HG03039 (cell line): ENCODE data around the gene C1orf21.

Experiments
- ATAC-seq: cut with Tn5 transposase; IDR thresholded peaks from one replicate; pipeline ENCODE4 v1.9.1; 2021; ENCODE audit warnings: mild to moderate bottlenecking, moderate library complexity; ENCODE audit not compliant: unreplicated experiment

The C1orf21 gene

DNA sequence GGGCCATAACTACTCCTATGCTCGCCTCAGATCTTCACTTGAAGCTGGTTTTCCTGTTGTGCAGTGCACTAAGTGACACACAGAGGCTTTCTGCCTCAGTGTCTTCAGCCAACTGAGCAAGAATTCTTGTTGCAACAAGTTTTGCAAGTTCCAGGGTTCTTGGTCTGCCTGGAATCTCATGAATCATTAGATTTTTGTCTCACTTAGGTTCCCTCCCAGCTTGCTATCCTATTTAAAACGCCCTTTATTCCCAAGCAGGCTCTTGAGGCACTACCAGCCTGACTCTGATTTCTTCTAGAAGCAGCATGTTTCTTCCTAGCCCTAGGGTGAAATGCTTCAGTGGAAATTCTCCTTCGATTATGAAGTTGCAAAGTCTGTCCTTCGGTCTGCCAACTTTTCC lies 158.8 kb downstream of the C1orf21 start:
- ATAC-seq = no peak

GRCh38 chr1:184552446-184552845 lies 165.6 kb downstream of the C1orf21 start:
- ATAC-seq = no peak

GRCh38 chr1:184553845-184554244 lies 167.0 kb downstream of the C1orf21 start:
- no peak for ATAC-seq

DNA sequence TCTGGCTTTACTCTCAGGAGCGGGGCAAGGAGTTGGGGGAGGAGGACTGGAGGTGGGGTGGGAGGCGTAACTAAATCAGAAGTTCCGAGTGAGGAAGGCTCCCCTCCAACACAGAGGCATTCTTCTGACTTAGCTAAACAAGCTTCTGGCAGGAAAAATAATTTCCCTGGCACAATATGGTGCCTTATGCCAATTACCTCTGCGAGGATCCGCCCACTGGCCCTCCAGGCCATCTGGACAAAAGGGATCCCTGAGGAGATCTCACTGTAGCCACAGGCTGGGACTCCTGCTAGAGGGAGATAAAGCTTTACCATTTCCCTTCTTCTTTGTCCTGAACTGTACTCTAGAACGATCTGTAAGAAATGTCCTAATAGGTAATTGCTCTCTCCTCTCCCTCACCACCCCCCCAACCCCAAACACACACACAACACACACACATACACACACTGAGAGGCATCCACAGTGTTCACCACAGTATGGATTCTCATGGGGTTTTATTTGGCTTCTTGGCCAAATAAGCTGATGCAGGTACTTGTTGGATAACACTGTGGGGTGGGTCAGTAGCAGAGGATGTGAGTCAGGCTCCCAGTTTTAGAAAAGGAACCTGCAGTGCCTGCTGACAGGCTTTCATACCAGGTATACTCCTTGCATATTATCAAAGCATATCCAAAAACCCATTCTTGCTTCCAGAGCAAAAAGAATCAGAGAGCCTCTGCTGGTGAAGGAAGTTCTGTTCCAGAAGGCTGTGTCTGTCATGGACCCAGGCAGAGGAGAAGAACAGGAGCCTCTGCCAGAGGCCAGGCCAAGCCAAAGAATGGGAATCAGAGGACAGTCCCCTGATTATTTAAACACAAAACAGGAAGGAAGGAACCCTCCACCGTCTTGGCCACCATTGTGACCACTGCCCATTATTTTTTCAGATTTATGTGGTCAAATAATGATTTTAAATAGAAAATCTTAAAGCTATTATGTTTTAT lies 169.1 kb downstream of the C1orf21 start:
- ATAC-seq = no peak

- no peak for ATAC-seq
These were observed 169.8 kb downstream of the C1orf21 start for GRCh38 chr1:184556665-184557064.

DNA sequence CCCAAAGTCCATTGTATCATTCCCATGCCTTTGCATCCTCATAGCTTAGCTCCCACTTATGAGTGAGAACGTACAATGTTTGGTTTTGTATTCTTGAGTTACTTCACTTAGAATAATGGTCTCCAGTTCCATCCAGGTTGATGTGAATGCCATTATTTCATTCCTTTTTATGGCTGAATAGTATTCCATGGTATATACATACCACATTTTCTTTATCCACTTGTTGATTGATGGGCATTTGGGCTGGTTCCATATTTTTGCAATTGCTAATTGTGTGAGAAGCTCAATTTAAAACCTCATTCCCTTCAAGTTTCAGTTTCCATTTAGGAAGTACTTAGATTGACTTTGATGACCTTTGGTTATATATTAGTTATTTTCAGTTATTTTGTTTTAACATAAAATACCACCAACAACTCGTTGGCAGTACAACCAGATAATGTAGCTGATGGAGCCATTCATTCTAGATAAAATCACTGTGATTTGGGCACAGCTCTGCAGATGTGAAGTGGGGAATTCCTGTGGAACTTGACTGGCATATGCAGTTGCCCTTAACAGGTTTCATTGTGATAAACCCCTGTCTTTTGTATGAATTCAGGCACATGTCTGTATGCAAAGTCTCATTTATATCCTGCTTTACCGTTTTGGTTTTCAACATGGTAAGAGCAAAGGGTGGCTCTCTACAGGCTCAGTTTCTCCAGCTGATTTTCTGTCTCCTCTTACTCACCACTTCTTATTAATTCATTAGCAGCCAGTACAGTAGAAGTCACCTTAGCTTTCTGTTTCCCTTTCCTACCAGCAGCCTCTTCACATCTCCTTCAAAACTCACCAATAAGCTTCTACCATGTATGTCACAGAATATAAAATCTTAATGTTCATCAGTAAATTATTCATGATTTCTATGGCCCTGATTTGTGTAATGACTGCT lies 170.9 kb downstream of the C1orf21 start:
- ATAC-seq = no peak

DNA sequence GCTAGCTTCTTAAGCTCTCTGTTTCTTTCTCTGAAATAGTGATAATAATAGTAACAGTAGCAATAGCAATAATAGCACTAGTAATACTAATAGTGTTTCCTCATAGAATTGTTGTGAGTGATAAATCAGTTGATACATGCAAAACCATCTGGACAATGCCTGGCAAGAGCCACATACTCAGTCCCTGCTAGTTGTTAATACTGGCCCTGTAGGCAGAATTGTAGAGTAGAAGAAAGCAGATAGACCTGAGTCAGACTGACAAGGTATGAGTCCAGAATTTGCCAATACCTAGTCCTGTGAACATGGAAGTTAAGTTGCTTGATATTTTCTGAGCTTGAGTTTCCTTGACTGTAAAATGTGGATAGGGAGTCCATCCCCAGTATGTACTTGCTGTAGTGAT lies 171.9 kb downstream of the C1orf21 start:
- no peak for ATAC-seq

GRCh38 chr1:184559117-184559713 lies 172.4 kb downstream of the C1orf21 start:
- ATAC-seq = no peak

DNA sequence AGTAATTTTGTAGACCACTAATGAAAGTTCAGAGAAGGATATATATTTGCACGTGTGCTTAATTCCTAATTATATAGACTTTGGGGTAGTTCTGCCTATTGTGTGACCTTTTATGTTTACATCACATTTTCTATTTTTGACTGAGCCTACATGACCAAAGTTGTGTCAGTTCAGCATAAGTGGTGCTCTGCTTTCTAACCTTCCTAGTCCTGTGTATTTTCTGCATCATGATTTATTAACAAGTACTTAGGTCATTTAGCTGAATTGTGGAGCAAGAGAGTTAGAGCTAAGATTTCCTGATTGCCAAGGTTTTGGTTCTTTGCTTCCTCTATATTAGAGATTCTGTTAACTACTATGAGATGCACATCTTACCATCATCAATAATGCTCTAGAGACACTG lies 176.0 kb downstream of the C1orf21 start:
- no peak for ATAC-seq

DNA sequence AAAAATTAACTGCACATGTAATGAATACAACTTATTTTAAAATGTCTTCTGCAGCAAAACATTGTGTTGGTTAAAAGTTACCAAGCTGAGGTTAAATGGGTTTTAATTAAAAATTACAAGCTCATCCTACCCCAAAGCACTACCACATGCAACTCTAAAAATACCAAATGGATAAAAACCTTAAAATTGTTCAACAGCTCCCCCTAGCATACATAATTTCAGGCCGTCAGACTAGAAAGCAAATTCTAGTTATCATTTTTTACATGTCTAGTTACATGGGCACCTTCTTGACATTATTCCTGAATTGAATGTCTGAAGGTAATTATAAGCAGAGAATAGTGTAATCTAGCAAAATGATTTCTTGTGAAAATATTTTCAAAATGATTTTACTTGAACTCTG lies 176.5 kb downstream of the C1orf21 start:
- no peak for ATAC-seq

DNA sequence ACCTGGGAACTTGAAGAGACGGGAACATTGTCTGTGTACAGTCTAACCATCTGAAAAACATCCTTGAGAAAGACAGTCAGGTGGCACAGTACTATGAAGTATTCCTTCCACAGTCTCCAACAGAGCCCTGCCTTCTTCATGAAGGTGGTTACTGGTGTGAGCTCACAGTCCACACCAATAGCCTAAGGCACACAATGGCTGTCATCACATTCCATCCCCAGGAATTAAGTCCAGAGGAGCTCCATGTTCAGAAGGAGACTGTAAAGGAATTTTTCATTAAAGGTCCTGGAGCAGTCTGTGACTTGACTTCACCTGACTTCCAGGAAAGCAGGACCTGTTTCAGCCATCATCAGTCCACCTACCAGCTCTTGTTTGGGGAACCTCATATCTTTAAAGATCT lies 180.2 kb downstream of the C1orf21 start:
- no peak for ATAC-seq

DNA sequence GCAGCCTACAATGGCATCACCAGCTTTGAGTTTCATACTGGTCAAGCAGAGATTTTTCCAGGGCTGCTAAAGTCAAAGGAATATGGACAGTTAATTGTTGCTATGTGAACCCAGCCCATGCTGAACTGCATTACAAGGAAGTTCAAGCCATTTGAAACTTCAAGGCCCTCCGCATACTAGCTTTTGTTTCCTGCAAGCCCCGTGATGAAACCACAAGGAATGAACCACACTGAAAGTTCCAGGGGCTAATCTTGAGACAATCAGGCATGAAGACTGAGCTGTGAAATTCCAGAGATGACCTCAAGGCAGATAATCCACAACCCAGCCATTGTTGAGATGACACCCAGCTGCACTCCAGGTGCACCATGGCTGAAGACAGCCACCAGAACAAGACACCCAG lies 180.8 kb downstream of the C1orf21 start:
- no peak for ATAC-seq

DNA sequence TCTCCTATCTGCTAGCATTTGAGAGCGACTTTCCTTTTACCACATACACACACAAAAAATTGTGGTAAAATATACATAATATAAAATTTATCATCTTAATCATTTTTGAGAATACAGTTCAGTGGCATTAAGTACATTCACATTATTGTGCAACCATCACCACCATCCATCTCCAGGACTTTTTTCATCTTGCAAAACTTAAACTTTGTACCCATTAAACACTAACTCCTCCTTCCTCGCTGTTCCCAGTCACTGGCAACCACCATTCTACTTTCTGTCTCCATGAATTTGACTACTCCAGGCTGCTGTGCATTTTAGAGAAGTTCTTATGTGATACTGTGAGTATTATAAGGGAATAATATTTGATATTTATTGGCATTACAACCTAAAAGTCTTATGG lies 181.3 kb downstream of the C1orf21 start:
- no peak for ATAC-seq

DNA sequence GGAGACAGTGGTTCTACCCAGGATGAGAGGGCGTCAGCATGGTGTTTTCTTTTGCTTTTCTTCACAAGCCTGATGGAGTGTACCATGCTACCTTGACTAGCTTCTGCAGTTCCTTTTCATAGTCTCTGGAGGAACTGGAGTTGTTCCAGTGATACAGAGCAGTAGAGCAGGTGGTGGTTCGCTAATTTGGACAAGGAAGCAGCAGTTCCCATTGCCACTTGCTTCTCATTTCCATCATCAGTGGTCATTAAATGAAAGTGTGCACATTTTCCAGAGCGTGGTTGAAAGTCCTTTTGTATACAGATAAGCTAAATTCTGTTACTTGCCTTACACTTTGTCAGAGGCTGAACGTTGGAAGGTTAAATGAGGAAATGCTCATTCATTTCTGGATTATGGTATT lies 182.3 kb downstream of the C1orf21 start:
- no peak for ATAC-seq

GRCh38 chr1:184574588-184574987 lies 187.8 kb downstream of the C1orf21 start:
- no peak for ATAC-seq

DNA sequence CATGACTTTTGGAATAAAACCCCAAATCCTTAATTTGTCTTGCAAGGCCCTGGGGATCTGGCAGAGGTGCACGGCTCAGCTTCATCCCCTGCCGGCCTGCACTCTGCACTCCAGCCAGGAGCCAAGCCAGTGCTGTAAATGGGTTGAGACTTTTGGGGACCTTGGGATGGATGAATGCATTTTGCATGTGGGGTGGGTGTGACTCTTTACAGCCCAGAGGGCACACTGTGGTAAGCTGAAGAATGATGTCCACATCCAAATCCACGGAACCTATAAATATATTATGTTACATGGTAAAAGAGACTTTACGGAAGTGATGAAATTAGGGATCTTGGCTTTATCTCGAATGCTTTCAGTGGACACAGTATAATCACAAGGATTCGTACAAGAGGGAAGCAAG lies 190.0 kb downstream of the C1orf21 start:
- no peak for ATAC-seq

- no peak for ATAC-seq
These were observed 190.5 kb downstream of the C1orf21 start for GRCh38 chr1:184577319-184577718.

GRCh38 chr1:184582411-184582810 lies 195.6 kb downstream of the C1orf21 start:
- no peak for ATAC-seq

DNA sequence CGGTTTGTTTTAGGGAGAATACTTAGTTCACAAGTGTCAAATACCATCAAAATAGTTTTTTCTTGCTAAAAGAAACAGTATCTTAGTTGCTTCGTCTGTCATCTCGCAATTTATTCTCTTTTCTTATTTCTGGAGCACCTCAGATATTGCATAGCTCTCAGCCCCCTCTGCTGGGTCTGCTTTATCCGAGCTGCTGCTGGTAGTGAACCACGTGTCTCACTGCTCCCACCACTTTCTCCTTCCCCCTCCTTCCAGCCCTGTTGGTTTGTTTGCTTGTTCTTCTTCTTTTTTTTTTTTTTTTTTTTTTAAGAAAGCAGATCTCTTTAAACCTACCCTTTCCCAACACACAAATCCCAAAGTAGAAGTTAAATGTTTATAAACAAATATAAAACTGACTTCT lies 197.0 kb downstream of the C1orf21 start:
- ATAC-seq = no peak

- no peak for ATAC-seq
These were observed 201.9 kb downstream of the C1orf21 start for GRCh38 chr1:184588701-184589100.

DNA sequence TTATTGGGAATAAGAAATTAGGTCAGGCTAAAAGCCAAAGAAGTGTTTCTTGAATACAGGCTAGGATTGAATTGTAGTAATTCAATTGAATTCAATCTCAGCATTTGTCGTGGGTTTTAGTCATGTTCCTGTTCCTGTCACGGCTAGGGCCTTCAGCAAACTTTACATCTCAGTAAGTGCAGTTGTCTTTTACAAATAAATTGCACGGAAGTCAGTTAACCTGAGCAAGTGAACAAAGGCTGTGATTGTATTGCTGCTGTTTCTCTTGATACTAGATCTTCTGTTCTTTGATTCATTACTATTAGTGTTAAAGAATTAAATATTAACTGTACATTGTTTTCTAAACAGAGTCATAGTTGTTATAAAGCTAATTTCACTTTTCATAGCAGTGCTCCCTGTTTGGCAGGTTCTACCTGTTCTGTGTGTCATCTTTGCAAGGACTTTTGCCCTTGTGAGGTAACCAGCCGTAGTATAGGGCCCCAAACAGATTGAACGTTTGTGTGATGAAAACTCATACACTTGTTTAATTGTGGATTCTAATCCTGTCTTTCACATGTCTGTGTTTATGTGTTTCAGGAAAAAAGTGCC lies 203.4 kb downstream of the C1orf21 start:
- ATAC-seq = no peak
